H1 (cell line): Measurements from ENCODE around the gene TRAF3. TPM values are rescaled to one million over a fixed set of nuclear protein-coding genes. Genes with fewer than 3 reads are reported as not detected.

Experiments
- CTCF ChIA-PET: fragments of 300-600 bp; sonication (Branson Sonifier 250); formaldehyde crosslinking; loops from one replicate; lab custom pipeline; 2021; ENCODE audit not compliant: partially characterized antibody; lab: Charles Lee
- POLR2A ChIA-PET: fragments of 300-600 bp; sonication (Branson Sonifier 250); formaldehyde crosslinking; loops from one replicate; lab custom pipeline; 2021; ENCODE audit warnings: inconsistent platforms; ENCODE audit not compliant: partially characterized antibody; lab: Charles Lee
- DNase-seq, 2 experiments: peaks; one replicate each; pipeline versions ENCODE4 v3.0.0 to v3.0.0-alpha.2; 2010 to 2022; ENCODE audit warnings: low spot score in 2 of 2, low read depth in 1 of 2, mixed read lengths in 1 of 2
- FAIRE-seq: peaks from 2 replicates; lab custom pipeline; 2011; peaks lifted over from hg19 to GRCh38; lab: Jason Lieb, UNC
- H2AFZ ChIP-seq: 2 replicates; pipeline ENCODE4 v1.8.1; 2012; ENCODE audit warnings: low read length, inconsistent platforms
- H2AK5ac ChIP-seq: 2 replicates; pipeline ENCODE4 v1.6.1; 2013; ENCODE audit warnings: low read depth, low read length
- H2BK120ac ChIP-seq: replicated peaks from 2 replicates; pipeline ENCODE3; 2013; ENCODE audit warnings: low read depth, low read length, inconsistent platforms
- H2BK12ac ChIP-seq: 2 replicates; pipeline ENCODE4 v1.6.1; 2013; ENCODE audit warnings: low read depth, low read length
- H2BK15ac ChIP-seq: 2 replicates; pipeline ENCODE4 v1.6.1; 2013; ENCODE audit warnings: low read length
- H2BK20ac ChIP-seq: 2 replicates; pipeline ENCODE4 v1.6.1; 2013; ENCODE audit warnings: low read length
- H2BK5ac ChIP-seq: 2 replicates; pipeline ENCODE4 v1.6.1; 2013; ENCODE audit warnings: low read depth, low read length
- H3K14ac ChIP-seq: 2 replicates; pipeline ENCODE4 v1.6.1; 2013; ENCODE audit warnings: inconsistent platforms; ENCODE audit not compliant: insufficient read length
- H3K18ac ChIP-seq: 2 replicates; pipeline ENCODE4 v1.6.1; 2013; ENCODE audit warnings: low read length; ENCODE audit errors: extremely low read depth
- H3K23ac ChIP-seq: 2 replicates; pipeline ENCODE4 v1.6.1; 2013; ENCODE audit warnings: inconsistent platforms; ENCODE audit not compliant: insufficient read length
- H3K23me2 ChIP-seq: 2 replicates; pipeline ENCODE4 v1.6.1; 2013; ENCODE audit warnings: low read depth, low read length
- H3K27ac ChIP-seq: 2 replicates; pipeline ENCODE4 v1.6.1; 2011; ENCODE audit warnings: low read depth, low read length, inconsistent platforms
- H3K27me3 ChIP-seq, 4 experiments: replicated peaks in 1 of 4; 1 replicate in 1 of 4; 2 replicates in 3 of 4; pipeline versions ENCODE4 v1.6.1 to v1.8.1; 2011 to 2013; ENCODE audit warnings: low read length in 3 of 4, mild to moderate bottlenecking in 3 of 4, inconsistent platforms in 2 of 4, mixed read lengths in 2 of 4, moderate library complexity in 1 of 4; ENCODE audit not compliant: control insufficient read depth in 3 of 4, insufficient read depth in 3 of 4; ENCODE audit errors: extremely low read depth in 1 of 4
- H3K36me3 ChIP-seq, 4 experiments: 2 replicates each; pipeline versions ENCODE4 v1.6.1 to v1.8.1; 2011 to 2013; ENCODE audit warnings: mild to moderate bottlenecking in 4 of 4, low read length in 3 of 4, moderate library complexity in 2 of 4, control low read depth in 1 of 4, inconsistent platforms in 1 of 4; ENCODE audit not compliant: insufficient read depth in 4 of 4, control insufficient read depth in 2 of 4
- H3K4ac ChIP-seq: replicated peaks from 2 replicates; pipeline ENCODE3; 2013; ENCODE audit warnings: low read length, low read depth, mixed read lengths, inconsistent platforms; ENCODE audit not compliant: insufficient read length
- H3K4me1 ChIP-seq, 4 experiments: replicated peaks in 1 of 4; 1 replicate in 1 of 4; 2 replicates in 3 of 4; pipeline versions ENCODE4 v1.6.1 to v1.8.1; 2011 to 2013; ENCODE audit warnings: low read length in 3 of 4, inconsistent platforms in 2 of 4, mixed read lengths in 1 of 4; ENCODE audit not compliant: insufficient read depth in 4 of 4, control insufficient read depth in 3 of 4
- H3K4me2 ChIP-seq, 2 experiments: 2 replicates each; pipeline versions ENCODE4 v1.6.1 to v1.8.1; 2011 to 2013; ENCODE audit warnings: low read depth in 2 of 2, low read length in 2 of 2, control low read depth in 1 of 2, inconsistent platforms in 1 of 2, mild to moderate bottlenecking in 1 of 2; ENCODE audit not compliant: insufficient read depth in 1 of 2
- H3K4me3 ChIP-seq, 4 experiments: fragments of 200-600, 300-600 bp in 1 of 4; sonication (generic), shearing (Covaris generic), sonication (Bioruptor Twin) in 1 of 4; 2 replicates each; pipeline versions ENCODE4 v1.5.1 to v1.8.1; 2011 to 2016; ENCODE audit warnings: low read length in 4 of 4, low read depth in 3 of 4, control low read depth in 2 of 4, inconsistent platforms in 2 of 4, mild to moderate bottlenecking in 2 of 4, mixed read lengths in 1 of 4, moderate library complexity in 1 of 4; ENCODE audit not compliant: insufficient read depth in 2 of 4; ENCODE audit errors: extremely low read depth in 1 of 4
- H3K56ac ChIP-seq: replicated peaks from 2 replicates; pipeline ENCODE3; 2013; ENCODE audit warnings: low read depth, mild to moderate bottlenecking, mixed read lengths, low read length, inconsistent platforms; ENCODE audit not compliant: insufficient read length
- H3K79me1 ChIP-seq: 2 replicates; pipeline ENCODE4 v1.6.1; 2013; ENCODE audit warnings: low read depth, low read length, control low read depth
- H3K79me2 ChIP-seq, 2 experiments: 2 replicates each; pipeline versions ENCODE4 v1.6.1 to v1.8.1; 2012 to 2013; ENCODE audit warnings: low read length in 2 of 2, mild to moderate bottlenecking in 2 of 2, inconsistent platforms in 1 of 2; ENCODE audit not compliant: insufficient read depth in 2 of 2, control insufficient read depth in 1 of 2
- H3K9ac ChIP-seq, 4 experiments: replicated peaks in 1 of 4; 1 replicate in 1 of 4; 2 replicates in 3 of 4; pipeline versions ENCODE4 v1.6.1 to v1.8.1; 2011 to 2013; ENCODE audit warnings: low read depth in 3 of 4, low read length in 3 of 4, control low read depth in 2 of 4, mild to moderate bottlenecking in 2 of 4, moderate library complexity in 2 of 4, inconsistent platforms in 1 of 4; ENCODE audit errors: extremely low read depth in 1 of 4
- H3K9me3 ChIP-seq, 2 experiments: 2 replicates each; pipeline versions ENCODE4 v1.6.1 to v1.8.1; 2012 to 2013; ENCODE audit warnings: mild to moderate bottlenecking in 2 of 2, moderate library complexity in 2 of 2, control low read depth in 1 of 2, inconsistent platforms in 1 of 2, low read depth in 1 of 2, low read length in 1 of 2, mixed read lengths in 1 of 2; ENCODE audit not compliant: insufficient read depth in 2 of 2
- H4K20me1 ChIP-seq, 2 experiments: replicated peaks in 1 of 2; 2 replicates each; pipeline versions ENCODE3 to v1.8.1; 2011 to 2013; ENCODE audit warnings: inconsistent platforms in 2 of 2, low read length in 2 of 2, mild to moderate bottlenecking in 1 of 2; ENCODE audit not compliant: insufficient read depth in 2 of 2, control insufficient read depth in 1 of 2
- H4K5ac ChIP-seq: 2 replicates; pipeline ENCODE4 v1.6.1; 2013; ENCODE audit warnings: low read length, low read depth, mixed read lengths, inconsistent platforms; ENCODE audit not compliant: insufficient read length
- H4K8ac ChIP-seq: 2 replicates; pipeline ENCODE4 v1.8.0; 2013; ENCODE audit warnings: mild to moderate bottlenecking, moderate library complexity, low read length, inconsistent platforms; ENCODE audit not compliant: insufficient read depth; ENCODE audit errors: extremely low read depth
- H4K91ac ChIP-seq: replicated peaks from 2 replicates; pipeline ENCODE3; 2013; ENCODE audit warnings: low read length, mixed read lengths, inconsistent platforms; ENCODE audit not compliant: insufficient read length
- ASH2L ChIP-seq: fragments of 200-600, 300-600 bp; sonication (generic); IDR thresholded peaks from one replicate; pipeline ENCODE4 v1.7.1; 2017; ENCODE audit warnings: low read length
- CEBPB ChIP-seq: IDR thresholded peaks from 2 replicates; pipeline ENCODE4 v1.6.1; 2012; ENCODE audit warnings: low read depth, low read length
- E2F6 ChIP-seq: IDR thresholded peaks from 2 replicates; pipeline ENCODE4 v1.6.1; 2012; ENCODE audit warnings: inconsistent platforms
- EP300 ChIP-seq, 2 experiments: IDR thresholded peaks; 1 replicate in 1 of 2; 2 replicates in 1 of 2; pipeline ENCODE4 v1.6.1; 2011 to 2012; ENCODE audit warnings: low read depth in 2 of 2, low read length in 2 of 2, mild to moderate bottlenecking in 2 of 2, borderline replicate concordance in 1 of 2, inconsistent platforms in 1 of 2, moderate library complexity in 1 of 2
- KDM4A ChIP-seq: IDR thresholded peaks from one replicate; pipeline ENCODE4 v1.7.1; 2012; ENCODE audit warnings: low read depth, mild to moderate bottlenecking, moderate library complexity, low read length, inconsistent platforms; ENCODE audit not compliant: severe bottlenecking
- POLR2A ChIP-seq, 2 experiments: IDR thresholded peaks; 1 replicate in 1 of 2; 2 replicates in 1 of 2; pipeline ENCODE4 v1.6.1; 2011; ENCODE audit warnings: low read depth in 2 of 2, low read length in 2 of 2, mild to moderate bottlenecking in 2 of 2; ENCODE audit errors: control extremely low read depth in 1 of 2
- RFX5 ChIP-seq: IDR thresholded peaks from 2 replicates; pipeline ENCODE4 v1.6.1; 2011; ENCODE audit warnings: low read depth, low read length, improper control_type of control experiment, borderline replicate concordance
- SRF ChIP-seq: IDR thresholded peaks from 2 replicates; pipeline ENCODE4 v1.6.1; 2011; ENCODE audit warnings: mild to moderate bottlenecking, low read depth, low read length, moderate library complexity
- SUZ12 ChIP-seq: fragments of 200-600 bp; sonication (generic); IDR thresholded peaks from 2 replicates; pipeline ENCODE4 v1.6.1; 2012; ENCODE audit warnings: mild to moderate bottlenecking, inconsistent platforms, low read length, moderate library complexity, mixed read lengths
- TCF12 ChIP-seq: IDR thresholded peaks from 2 replicates; pipeline ENCODE4 v1.6.1; 2011; ENCODE audit warnings: low read depth, mild to moderate bottlenecking, low read length
- USF2 ChIP-seq: IDR thresholded peaks from 2 replicates; pipeline ENCODE4 v1.6.1; 2011; ENCODE audit warnings: low read length, improper control_type of control experiment
- WGBS, 2 experiments: shearing (Covaris generic) in 1 of 2; methylation state at CpG; one replicate each; pipeline versions ENCODE4 v1.1.6 to v1.1.7; 2013 to 2015; ENCODE audit warnings: low lambda C conversion rate in 2 of 2, mixed read lengths in 2 of 2, inconsistent platforms in 1 of 2, low coverage in 1 of 2, missing lambda C conversion rate in 1 of 2; ENCODE audit not compliant: insufficient replicate concordance in 2 of 2, insufficient coverage in 1 of 2, insufficient read length in 1 of 2; ENCODE audit errors: extremely low coverage in 1 of 2, missing lambda C conversion rate in 1 of 2; 5-methylcytosine and 5-hydroxymethylcytosine counted together
- polyA plus RNA-seq, 7 experiments: library from polyadenylated mRNA; depleted of rRNA in 3 of 7; stranded (reverse) in 5 of 7; unstranded in 2 of 7; fragments of >200 nt in 5 of 7; fragments of 200-250 nt in 2 of 7; gene quantifications; 1 replicate in 5 of 7; 2 replicates in 1 of 7; 4 replicates in 1 of 7; pipeline versions ENCODE4 v1.2.1 to v1.2.3, GENCODE V29; 2011 to 2013; ENCODE audit warnings: missing spikeins in 2 of 7, mixed read lengths in 2 of 7
- total RNA-seq: library from RNA; stranded (reverse); fragmentation: NEBNext Ultra II Directional; extraction: Animal tissue kit (Norgen Biotek cat#: 25700); gene quantifications from 2 replicates; pipeline ENCODE4 v1.2.1, GENCODE V29; 2021

Gene TRAF3
- total and polyA plus RNA-seq, 2 of the 8 experiments (the other 6 are each of a cell fraction or from before 2014, with no cell fraction given), result 5.8 to 12.1 TPM

DNA sequence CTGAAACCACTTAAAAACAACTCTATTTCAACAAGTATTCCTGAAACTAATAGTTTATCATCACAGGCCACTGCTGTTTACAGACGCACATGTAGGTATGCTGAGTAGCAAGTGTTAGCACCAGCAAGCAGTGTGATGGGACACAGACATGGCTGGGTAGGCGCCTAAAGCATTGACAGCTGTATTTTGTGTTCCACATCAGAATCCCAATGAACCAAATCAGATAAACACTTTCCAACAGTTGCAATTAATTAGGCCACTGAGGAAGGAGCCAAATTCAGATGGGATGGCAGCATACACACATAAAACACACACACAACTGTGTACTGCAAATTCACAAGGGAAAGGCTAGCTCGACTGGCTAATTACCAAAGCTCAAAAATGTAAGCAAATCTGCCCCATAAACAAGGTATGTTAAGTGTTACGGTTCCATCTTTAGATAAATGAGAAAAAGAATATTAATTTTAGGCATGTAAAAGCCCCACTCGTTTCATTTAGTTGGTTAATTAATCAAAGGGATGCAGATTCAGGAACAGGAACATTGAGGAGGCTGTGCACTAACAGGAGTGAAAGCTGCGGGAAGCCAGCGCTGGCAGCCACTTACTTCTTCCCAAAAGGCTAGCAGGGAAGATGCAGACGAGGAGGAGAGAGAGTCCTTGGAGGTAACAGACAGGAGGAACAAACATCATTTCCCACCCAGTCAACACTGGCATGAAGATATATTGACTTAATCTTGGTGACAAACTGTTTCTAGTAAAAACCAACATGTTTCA lies 178.6 kb downstream of the TRAF3 start:
- Histone ChIP-seq H4K91ac (no peak overlapping the region), H2BK120ac (no peak overlapping the region), H3K79me2 (no peaks in the 10 kb centered on the region), H4K5ac (no peak overlapping the region), H4K20me1 (peaks cover 5 to 6% of the 10 kb centered on the region in 2 experiments), H3K23ac (no peak overlapping the region), H2BK12ac (no peak overlapping the region), H3K4me3 (no peak overlapping the region), H2BK5ac (no peak overlapping the region), H3K27ac (no peak overlapping the region), H3K9me3 (no peaks in the 10 kb centered on the region), H3K56ac (no peak overlapping the region), H2BK15ac (no peak overlapping the region), H3K4me2 (no peak overlapping the region), H2AFZ (no peak overlapping the region), H3K23me2 (no peaks in the 10 kb centered on the region), H3K14ac (no peak overlapping the region), H3K9ac (no peak overlapping the region), H3K79me1 (no peaks in the 10 kb centered on the region), H3K27me3 (no peaks in the 10 kb centered on the region), H3K36me3 (peaks cover 11 to 57% (median 49%) of the 10 kb centered on the region in 4 experiments; a peak in 7 of 8 replicates), H2AK5ac (no peak overlapping the region), H2BK20ac (no peak overlapping the region), H3K4ac (no peak overlapping the region), H3K18ac (no peak overlapping the region), H4K8ac (no peak overlapping the region), H3K4me1 (no peaks in the 10 kb centered on the region)
- no peak for FAIRE-seq
- ChIA-PET CTCF (interaction anchor here (0.6 to 1.9 kb wide), 2 partner anchors 9 to 23 kb away, joined by 3 to 4 read pairs; no protein-coding TSS in a partner anchor), POLR2A (interaction anchor here (1.7 kb wide), 1 partner anchor 263 kb away, joined by 3 read pairs; no protein-coding TSS in a partner anchor)
- 90% methylated on average over 8 of the region's 8 CpGs; no CpG with 5 or more reads in 1 of the 2 experiments for WGBS, 2 experiments
- DNase-seq, result no peak
- TF ChIP-seq USF2 (no peak), TCF12 (no peak), CEBPB (no peak), POLR2A (IDR thresholded peaks at IDR 0.05; ENCODE audit: control extremely low read depth in 1 of 2, low read depth in 2 of 2, low read length in 2 of 2) (no peak), SRF (no peak), EP300 (IDR thresholded peaks at IDR 0.05; ENCODE audit: borderline replicate concordance in 1 of 2, low read depth in 2 of 2, low read length in 2 of 2) (no peak), RFX5 (no peak), E2F6 (no peak), ASH2L (no peak), SUZ12 (no peak), KDM4A (no peak)
